CD4-positive, alpha-beta T cell treated with Interleukin-6 at 100 ng/mL for 8 hours (primary cell): Measurements from ENCODE around the gene TMEM60.
A peak's percentile ranks its signal among the peaks of the same experiment; 100 is the strongest.
"Not testable (repeated sequence)": the region's sequence is repeated elsewhere in the genome, so short reads cannot be mapped to it uniquely, and the experiment has no call there.

ENCODE experiments used
- DNase-seq: peaks from one replicate; pipeline ENCODE4 v3.0.0-alpha.2; 2020; ENCODE audit warnings: mixed read lengths, low spot score

Gene TMEM60, protein sequence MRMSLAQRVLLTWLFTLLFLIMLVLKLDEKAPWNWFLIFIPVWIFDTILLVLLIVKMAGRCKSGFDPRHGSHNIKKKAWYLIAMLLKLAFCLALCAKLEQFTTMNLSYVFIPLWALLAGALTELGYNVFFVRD

DNA sequence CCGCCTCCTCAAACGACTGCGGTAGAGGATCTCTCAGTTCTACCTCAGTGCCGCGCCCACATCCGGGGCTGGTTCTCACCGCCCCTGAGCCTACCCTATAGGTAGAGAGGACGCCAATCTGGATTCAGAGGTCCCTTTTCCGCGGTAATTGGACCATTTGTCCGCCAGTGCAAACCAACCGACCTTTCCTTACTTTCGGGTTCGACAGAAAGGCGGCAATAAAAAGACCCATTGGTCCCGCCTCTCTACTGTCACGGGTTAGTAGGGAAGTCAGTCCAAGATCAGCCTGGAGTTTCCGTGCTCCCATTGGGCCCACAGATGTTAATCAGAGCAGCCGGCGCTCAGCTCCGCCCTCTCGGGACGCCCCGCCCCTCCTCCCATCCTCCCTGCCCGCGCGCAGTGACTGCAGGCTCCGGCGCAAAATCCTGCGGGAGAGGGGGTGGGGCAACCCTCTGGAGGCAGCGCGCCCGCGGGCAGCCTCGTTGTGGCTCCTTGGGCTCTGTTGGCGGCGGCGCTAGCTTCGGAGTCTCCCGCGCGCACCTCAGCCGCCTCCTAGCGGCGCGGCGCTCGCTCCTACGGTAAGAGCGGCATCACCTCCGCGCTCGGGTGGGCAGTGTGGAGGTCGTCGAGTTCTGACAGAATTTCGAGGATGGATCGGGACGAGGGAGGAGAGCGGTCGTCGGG is at the start of gene TMEM60, which contains the start of gene PHTF2:
TMEM60 (minus strand) TSS at position 41 of the 684 bp plus-strand sequence. CDS start 4,061 bp downstream, outside the sequence.
PHTF2 (plus strand) TSS at position 380 of the 684 bp plus-strand sequence.
- DNase-seq: peak; percentile 95

- no peak for DNase-seq
Measured at GRCh38 chr7:77846317-77847092, 48.3 kb upstream of the TMEM60 start.

- DNase-seq: no peak
Measured at GRCh38 chr7:77843194-77843593, 45.0 kb upstream of the TMEM60 start.

DNA sequence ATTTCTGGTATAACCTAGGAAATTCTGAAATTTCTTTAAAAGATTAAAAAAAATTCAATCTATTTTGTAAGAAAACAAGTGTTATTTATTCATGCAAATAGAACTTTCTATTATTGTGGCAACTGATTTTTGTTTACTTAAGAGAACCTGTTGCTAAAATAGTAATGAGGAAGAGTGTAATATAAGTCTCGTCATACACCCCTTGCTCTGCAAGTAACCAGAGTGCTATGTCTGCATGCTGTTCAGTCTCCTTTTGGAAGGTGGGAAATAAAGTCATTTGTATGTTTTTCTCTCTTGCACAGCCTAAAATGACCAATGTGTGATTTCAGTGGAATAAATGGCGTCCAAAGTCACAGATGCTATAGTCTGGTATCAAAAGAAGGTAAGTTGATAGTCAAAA is 41.7 kb upstream of the TMEM60 start:
- no peak for DNase-seq

DNA sequence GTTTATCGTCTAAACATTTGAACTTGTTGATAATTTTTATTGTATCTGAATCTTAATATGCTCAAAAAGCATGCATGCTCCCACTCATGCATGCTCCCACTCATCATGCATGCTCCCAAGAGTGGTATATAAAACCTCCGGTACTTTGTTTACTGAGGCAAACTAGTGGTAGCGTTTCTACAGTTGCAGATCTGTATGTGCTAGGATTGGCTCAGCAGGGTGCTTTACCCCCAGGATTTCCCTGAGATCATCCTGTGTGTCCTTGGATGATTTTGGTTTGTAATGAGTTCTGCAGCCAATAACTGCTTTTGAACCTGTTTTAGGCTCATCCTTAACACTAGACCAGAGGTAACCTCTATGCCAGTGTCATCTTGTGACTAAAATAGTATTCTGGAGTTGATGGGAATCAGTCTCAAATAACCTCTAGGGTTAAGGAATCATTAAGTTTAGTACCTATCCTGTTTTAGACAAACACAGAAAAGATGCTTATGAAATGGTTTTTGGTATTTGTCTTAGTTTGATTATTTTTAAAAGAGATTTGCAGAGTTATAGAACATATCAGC is 40.8 kb upstream of the TMEM60 start:
- DNase-seq: no peak

DNA sequence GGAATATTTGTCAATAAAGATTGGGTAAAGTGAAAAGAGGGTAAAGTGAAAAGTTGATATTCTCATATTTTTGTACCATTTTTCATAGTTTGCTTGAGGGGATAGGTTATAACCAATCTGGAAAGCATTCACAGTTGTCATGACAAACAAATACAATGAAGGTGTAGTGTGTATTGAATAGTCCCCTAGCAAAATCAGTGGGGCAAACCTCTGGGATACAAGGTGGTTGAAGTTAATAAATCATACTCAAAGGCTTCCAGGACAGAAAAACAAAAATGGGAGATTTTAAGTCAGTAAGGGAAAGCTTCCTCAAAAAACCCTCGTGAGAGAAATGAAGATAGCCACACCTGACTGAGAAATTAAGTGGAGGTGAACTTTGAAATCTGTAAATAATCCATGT is 39.7 kb upstream of the TMEM60 start:
- DNase-seq: no peak

DNA sequence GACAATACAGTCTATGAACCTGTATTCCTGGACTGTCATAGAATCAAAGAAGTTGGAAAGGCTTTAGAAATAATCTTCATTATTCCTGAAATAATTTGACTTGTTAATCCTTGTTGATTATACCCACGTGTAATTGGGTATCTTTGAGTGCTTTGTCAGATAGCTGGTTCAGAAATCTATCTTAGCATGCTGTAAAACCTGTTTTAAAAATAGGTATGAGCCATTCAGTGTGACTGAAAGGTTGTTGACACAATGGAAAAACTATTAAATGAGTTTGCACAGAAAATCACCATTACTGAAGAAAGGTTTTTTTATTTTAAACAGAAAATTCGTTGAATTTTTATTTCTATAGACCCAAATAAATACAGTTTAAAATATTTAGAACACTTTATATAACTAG is 39.0 kb upstream of the TMEM60 start:
- DNase-seq: no peak

- not testable (repeated sequence) for DNase-seq
Measured at GRCh38 chr7:77836425-77836824, 38.2 kb upstream of the TMEM60 start.

GRCh38 chr7:77833136-77833535 is 34.9 kb upstream of the TMEM60 start:
- DNase-seq: no peak

DNA sequence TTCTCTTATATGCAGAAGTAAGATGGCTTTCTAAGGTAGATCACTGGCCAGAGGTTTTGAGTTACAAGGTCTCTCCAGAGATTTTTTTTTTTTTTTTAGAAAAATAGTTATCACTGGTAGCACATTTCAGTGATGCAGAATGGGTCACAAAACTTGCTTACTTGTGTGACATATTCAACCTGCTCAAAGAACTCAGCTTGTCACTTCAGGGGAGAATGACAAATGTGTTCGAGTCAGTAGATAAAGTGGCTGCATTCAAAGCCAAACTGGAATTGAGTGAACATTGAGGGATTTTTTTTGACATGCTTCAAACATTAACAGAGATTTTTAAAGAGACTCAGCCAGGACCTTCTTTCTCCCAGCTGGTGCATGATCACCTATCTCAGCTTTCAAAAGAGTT is 33.7 kb upstream of the TMEM60 start:
- no peak for DNase-seq

DNA sequence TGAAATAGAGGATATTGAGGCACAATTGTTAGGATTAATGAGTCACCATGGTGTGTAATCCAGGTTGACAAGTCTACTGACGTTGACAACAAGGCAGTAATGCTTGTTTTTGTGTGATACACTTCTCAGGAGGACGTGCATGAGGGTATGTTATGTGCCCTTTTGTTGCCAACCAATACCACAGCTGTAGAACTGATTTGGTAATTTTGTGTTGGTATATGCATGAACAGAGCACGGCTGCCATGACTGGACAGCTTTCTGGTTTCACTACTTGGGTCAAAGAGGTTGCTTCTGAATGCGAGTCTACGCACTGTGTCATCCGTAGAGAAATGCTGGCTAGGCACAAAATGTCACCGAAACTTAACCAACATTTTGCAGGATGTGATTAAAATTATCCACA is 33.2 kb upstream of the TMEM60 start:
- DNase-seq: no peak

DNA sequence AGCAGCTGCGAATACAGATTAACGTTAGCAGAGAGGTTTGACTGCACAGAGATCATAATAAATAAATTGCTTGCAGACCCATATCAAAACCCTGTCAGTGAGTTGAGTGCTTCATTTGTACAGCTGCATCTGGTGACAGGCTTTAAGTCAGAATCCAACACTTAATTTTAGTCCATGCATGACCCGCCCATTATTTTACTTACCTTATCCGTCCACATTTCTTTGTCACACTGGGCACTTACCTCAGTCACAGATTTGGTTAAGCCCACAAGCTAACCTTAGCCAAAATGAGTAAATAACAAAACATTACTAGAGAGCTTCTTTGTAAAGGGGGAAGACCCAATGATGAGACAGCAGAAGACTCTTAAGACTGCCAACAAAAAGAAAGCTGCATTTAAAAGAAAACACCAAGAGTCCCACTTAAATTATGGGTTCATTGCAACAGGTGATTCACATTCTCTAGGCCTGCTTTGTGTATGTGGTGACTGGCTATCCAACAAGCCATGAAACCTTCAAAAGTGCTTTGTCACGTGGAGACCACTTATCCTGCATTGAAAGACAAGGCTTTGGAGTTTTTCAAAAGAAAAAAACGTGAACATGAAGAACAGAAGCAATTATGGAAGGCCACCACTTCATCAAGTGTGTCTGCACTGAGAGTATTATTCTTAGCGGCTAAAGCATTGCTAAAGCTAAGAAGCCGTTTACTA is 32.6 kb upstream of the TMEM60 start:
- DNase-seq: no peak

DNA sequence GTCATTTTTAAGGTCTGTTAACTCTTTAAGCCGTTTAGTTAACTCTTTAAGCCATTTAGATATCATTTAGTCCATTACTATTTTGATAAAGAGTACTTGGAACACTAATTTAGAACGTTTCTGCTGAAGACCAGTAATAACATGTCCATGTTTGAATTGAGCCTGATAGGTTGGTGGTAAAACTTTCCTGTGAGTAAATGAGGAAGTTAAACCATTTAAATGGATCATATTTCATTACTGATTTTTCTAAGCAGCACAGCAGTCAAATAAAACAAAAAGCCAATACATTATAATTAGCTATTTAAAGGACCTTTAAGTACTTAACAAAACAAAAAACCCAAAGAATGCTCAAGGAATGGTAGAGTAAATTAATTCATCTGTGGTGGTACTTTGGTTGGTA is 29.8 kb upstream of the TMEM60 start:
- DNase-seq: no peak

GRCh38 chr7:77826300-77826699 is 28.1 kb upstream of the TMEM60 start:
- DNase-seq: no peak

- DNase-seq: no peak
Measured at GRCh38 chr7:77825131-77825530, 26.9 kb upstream of the TMEM60 start.

DNA sequence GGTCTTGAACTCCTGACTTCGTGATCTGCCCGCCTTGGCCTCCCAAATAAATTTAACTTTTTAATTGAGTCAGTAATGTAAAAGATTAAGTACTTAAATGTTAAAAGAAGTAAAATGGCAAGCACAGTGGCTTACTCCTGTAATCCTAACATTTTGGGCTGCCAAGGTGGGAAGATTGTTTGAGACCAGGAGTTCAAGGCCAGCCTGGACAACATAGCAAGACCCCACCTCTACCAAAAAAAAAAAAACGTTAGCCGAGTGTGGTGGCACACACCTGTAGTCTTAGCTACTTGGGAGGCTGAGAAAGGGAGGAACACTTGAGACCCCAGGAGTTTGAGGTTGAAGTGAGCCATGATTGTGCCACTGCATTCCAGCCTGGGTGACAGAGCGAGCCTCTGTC is 26.4 kb upstream of the TMEM60 start:
- no peak for DNase-seq

GRCh38 chr7:77823787-77824186 is 25.6 kb upstream of the TMEM60 start:
- DNase-seq: no peak

DNA sequence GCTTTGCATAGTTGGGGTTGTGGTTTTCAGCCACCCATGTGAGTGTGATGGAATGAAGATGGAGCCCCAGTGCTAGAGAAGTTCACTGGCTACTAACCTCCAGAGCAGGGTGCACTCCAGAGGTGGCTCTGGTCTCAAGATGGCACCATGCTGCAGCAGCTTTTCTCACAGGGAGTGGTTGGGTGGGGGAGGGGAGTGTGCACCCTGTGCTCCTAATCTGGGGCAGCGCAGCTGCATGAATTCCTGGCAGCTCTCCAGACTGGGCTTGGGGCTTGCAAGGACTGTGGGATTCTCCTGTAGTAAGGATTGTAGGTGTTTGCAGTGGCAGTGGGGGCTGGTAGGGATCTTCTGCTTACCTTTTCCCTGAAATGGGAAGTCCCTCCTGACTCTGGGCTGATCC is 24.0 kb upstream of the TMEM60 start:
- DNase-seq: no peak

DNA sequence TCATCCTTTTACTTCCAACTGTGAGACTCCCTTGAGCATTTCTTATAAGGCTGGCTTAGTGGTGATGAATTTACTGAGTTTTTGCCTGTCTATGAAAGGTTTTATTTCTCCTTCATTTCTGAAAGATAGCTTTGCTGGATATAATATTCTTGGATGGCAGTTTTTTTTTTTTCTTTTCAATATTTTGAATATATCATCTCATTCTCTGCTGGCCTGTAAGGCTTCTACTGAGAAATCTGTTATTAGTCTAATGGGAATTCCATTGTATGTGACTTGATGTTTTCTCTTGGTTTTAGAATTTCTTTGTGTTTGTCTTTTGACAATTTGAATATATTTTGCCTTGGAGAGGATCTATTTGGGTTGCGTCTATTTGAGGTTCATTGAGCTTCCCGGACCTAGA is 22.7 kb upstream of the TMEM60 start:
- no peak for DNase-seq

DNA sequence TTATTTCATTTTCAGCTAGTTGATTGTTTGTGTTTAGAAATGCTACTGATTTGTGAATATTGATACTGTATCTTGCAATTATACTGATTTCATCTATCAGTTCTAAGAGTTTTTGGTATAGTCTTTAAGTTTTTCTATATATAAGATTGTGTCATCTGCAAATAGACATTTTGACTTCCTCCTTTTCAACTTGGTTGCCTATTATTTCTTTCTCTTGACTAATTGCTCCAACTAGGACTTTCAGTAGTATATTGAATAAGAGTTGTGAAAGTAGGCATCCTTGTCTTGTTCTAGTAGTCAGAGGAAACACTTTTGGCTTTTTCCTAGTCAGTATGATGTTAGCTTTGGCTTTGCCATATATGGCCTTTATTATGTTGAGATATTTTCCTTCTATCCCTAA is 20.8 kb upstream of the TMEM60 start:
- no peak for DNase-seq

GRCh38 chr7:77813180-77813579 is 14.9 kb upstream of the TMEM60 start:
- no peak for DNase-seq

- no peak for DNase-seq
Measured at GRCh38 chr7:77812290-77812685, 14.1 kb upstream of the TMEM60 start.
